ENCODE results near the gene NELL1.

Gene NELL1

DNA sequence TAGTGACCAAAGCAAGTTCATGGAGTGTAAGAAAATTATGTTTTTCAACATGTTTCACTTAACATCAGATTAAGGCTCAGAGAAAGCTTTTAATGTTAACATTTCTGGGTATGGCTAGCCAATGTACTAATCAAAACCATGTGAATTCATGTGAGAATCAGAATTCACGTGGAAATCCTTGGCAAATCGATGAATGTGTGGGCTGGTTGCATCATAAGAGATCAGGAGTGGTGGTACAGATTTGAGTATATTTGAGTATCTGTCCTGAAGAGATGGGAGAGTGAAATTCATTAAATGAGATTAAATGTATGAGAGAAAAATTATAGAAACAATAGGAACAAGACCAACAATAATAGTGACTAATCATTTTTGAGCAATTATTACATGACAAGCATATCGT lies 884.9 kb downstream of the NELL1 start:
- no peak overlapping the region for H3K27ac ChIP-seq (ENCODE audit: low read depth, low read length)
- H3K9ac ChIP-seq (ENCODE audit: low read depth in 1 of 2, low read length in 2 of 2), result no peak overlapping the region

DNA sequence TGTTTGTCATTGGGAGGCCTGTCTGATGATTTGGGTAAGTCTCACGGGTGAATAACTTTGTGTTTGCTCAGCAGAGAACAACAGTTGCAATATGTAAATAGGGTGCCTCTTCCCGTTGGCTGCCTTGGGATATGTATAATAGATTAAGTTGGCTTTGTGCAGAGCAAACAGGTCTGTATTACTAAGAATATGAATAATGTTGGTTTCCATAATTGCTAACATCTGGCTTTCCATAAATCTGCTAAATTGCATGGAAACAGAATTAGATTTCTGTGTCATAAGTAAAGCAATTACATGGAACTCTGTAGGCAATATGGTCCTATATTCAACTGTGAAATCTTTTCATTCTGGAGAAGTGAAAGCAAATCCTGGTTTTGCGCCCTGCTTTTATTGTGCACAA lies 887.5 kb downstream of the NELL1 start:
- H3K9ac ChIP-seq (ENCODE audit: low read depth in 1 of 2, low read length in 2 of 2), result no peak overlapping the region
- H3K4me3 ChIP-seq (ENCODE audit: low read depth in 1 of 2, low read length in 2 of 2), result no peak overlapping the region
- peaks cover 0 to 11% of the 10 kb centered on the region in 2 donors for H3K4me1 ChIP-seq (ENCODE audit: control insufficient read depth in 1 of 2, insufficient read depth in 2 of 2, low read length in 2 of 2)
- no peaks in the 10 kb centered on the region for H3K36me3 ChIP-seq (ENCODE audit: control insufficient read depth in 1 of 2, insufficient read depth in 2 of 2, low read length in 2 of 2)
- no peaks in the 10 kb centered on the region for H3K27me3 ChIP-seq (ENCODE audit: control insufficient read depth in 1 of 2, insufficient read depth in 2 of 2, low read length in 2 of 2)
- H3K9me3 ChIP-seq (ENCODE audit: control insufficient read depth in 1 of 2, low read length in 2 of 2), result no peaks in the 10 kb centered on the region
- H3K27ac ChIP-seq (ENCODE audit: low read depth, low read length), result no peak overlapping the region

More for the DNA sequence above, 884.9 kb downstream of the NELL1 start:
- H3K36me3 ChIP-seq (ENCODE audit: control insufficient read depth in 1 of 2, insufficient read depth in 2 of 2, low read length in 2 of 2), result no peaks in the 10 kb centered on the region
- no peaks in the 10 kb centered on the region for H3K27me3 ChIP-seq (ENCODE audit: control insufficient read depth in 1 of 2, insufficient read depth in 2 of 2, low read length in 2 of 2)
- no peaks in the 10 kb centered on the region for H3K9me3 ChIP-seq (ENCODE audit: control insufficient read depth in 1 of 2, low read length in 2 of 2)
- H3K4me1 ChIP-seq (ENCODE audit: control insufficient read depth in 1 of 2, insufficient read depth in 2 of 2, low read length in 2 of 2), result peaks cover 0 to 8% of the 10 kb centered on the region in 2 donors
- H3K4me3 ChIP-seq (ENCODE audit: low read depth in 1 of 2, low read length in 2 of 2), result no peak overlapping the region

DNA sequence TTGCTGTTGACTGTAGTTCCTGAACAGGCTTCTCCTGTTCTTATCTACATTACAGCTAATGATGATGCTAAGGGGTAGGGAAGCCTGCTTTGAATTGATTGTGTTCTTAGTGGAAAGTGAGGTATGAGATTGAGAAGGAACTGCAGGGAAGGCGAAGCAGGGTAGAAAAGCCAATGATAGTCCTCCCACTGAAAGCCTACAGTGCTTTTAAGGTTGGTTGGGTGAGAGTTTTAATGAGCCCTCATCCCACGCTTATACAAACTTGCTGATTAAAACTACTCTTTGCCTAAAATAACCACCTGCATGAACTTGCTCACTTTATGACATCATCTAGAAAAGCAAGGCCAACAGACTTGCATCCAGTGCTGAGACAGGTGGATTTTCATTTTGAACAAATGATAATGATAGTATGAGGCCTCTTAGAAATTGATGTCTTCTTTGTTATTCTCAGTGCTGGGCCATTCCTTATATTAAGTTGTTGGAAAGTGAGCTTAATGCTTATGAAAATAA lies 891.1 kb downstream of the NELL1 start:
- Histone ChIP-seq H3K36me3 (ENCODE audit: control insufficient read depth in 1 of 2, insufficient read depth in 2 of 2, low read length in 2 of 2) (no peaks in the 10 kb centered on the region), H3K4me1 (ENCODE audit: control insufficient read depth in 1 of 2, insufficient read depth in 2 of 2, low read length in 2 of 2) (peaks cover 0 to 9% of the 10 kb centered on the region in 2 donors), H3K27ac (ENCODE audit: low read depth, low read length) (no peak overlapping the region), H3K9me3 (ENCODE audit: control insufficient read depth in 1 of 2, low read length in 2 of 2) (no peaks in the 10 kb centered on the region), H3K27me3 (ENCODE audit: control insufficient read depth in 1 of 2, insufficient read depth in 2 of 2, low read length in 2 of 2) (no peaks in the 10 kb centered on the region), H3K9ac (ENCODE audit: low read depth in 1 of 2, low read length in 2 of 2) (no peak overlapping the region), H3K4me3 (ENCODE audit: low read depth in 1 of 2, low read length in 2 of 2) (no peak overlapping the region)

DNA sequence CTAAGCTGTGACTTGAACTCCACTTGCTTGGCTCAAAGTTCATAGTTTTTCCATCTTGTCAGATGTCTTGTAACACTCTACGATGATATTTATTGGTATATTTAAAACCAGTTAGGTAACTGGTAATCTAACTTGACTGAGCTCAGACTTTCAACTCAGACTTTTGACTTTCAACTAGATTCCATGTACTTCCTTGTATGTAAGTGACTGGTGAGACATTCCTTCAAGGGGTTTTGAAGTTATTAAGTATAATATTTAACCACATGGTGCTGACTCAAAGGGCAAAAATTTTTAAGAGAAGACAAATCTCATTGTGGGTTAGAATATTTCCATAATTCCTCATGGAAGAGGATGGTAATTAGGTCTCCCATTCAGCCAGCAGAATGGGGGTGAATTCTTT lies 892.2 kb downstream of the NELL1 start:
- Histone ChIP-seq H3K9ac (ENCODE audit: low read depth in 1 of 2, low read length in 2 of 2) (no peak overlapping the region), H3K9me3 (ENCODE audit: control insufficient read depth in 1 of 2, low read length in 2 of 2) (no peaks in the 10 kb centered on the region), H3K4me3 (ENCODE audit: low read depth in 1 of 2, low read length in 2 of 2) (no peak overlapping the region), H3K27me3 (ENCODE audit: control insufficient read depth in 1 of 2, insufficient read depth in 2 of 2, low read length in 2 of 2) (no peaks in the 10 kb centered on the region), H3K4me1 (ENCODE audit: control insufficient read depth in 1 of 2, insufficient read depth in 2 of 2, low read length in 2 of 2) (peaks cover 0 to 9% of the 10 kb centered on the region in 2 donors), H3K36me3 (ENCODE audit: control insufficient read depth in 1 of 2, insufficient read depth in 2 of 2, low read length in 2 of 2) (no peaks in the 10 kb centered on the region), H3K27ac (ENCODE audit: low read depth, low read length) (no peak overlapping the region)

DNA sequence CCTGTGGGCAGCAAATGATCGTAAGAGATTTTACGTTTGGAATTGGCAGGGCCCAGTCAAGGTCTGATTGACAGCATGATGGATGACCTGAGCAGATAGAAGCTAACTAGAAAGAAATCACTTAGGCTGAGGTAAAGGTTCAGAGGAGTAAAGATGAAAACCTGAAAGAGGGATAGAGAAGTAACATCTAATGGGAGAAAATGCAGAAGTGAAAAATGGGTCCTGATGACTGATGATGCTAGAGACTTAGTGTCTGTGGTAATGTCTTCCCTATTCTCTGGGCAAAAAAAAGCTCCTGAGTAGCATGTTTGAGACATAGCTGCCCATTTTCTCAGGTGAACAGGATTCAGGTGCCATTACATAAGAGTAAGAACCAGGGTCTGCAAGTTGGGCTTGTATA lies 894.7 kb downstream of the NELL1 start:
- peaks cover 0 to 9% of the 10 kb centered on the region in 2 donors for H3K4me1 ChIP-seq (ENCODE audit: control insufficient read depth in 1 of 2, insufficient read depth in 2 of 2, low read length in 2 of 2)
- H3K36me3 ChIP-seq (ENCODE audit: control insufficient read depth in 1 of 2, insufficient read depth in 2 of 2, low read length in 2 of 2), result no peaks in the 10 kb centered on the region
- H3K27me3 ChIP-seq (ENCODE audit: control insufficient read depth in 1 of 2, insufficient read depth in 2 of 2, low read length in 2 of 2), result no peaks in the 10 kb centered on the region
- no peak overlapping the region for H3K9ac ChIP-seq (ENCODE audit: low read depth in 1 of 2, low read length in 2 of 2)
- no peak overlapping the region for H3K4me3 ChIP-seq (ENCODE audit: low read depth in 1 of 2, low read length in 2 of 2)
- H3K9me3 ChIP-seq (ENCODE audit: control insufficient read depth in 1 of 2, low read length in 2 of 2), result no peaks in the 10 kb centered on the region
- no peak overlapping the region for H3K27ac ChIP-seq (ENCODE audit: low read depth, low read length)

DNA sequence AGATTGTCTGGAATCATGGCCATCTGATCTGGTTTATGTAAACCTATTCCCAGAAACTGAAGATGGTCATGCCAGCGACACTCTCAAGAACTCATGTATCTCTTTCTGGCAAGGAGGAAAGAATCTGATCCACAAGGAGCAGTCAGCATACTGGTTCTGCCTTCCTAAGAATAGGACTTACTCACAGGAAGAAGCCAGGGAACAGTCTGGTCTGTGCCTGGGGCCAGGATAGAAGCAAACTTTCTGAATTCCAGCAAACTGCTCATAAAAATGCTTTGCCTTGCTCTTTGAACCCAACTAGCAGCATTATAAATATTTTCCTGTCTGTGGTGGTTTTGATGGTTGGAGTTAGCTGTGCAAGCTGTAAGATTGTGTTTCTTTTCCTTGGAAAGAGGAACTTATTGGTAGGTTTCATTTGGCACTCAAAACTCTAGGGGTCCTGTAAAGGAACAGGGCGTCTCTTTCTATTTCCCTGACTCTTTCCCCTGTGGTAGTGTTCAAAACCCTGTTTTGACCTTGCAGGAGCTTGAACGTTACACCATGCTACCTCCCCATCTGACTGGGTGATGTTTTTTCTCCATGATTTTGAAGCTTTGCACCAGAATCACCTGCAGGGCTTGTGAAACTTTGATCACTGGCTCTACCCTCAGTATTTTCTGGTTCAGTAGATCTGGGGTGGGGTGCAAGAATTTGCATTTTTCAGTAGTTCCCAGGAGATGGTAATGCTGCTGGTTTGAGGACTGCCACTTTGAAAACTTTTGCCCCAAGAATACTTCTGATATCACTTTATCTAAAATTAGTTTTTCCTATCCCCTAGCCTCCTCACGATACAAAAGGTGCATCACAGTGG lies 895.7 kb downstream of the NELL1 start:
- no peaks in the 10 kb centered on the region for H3K27me3 ChIP-seq (ENCODE audit: control insufficient read depth in 1 of 2, insufficient read depth in 2 of 2, low read length in 2 of 2)
- no peaks in the 10 kb centered on the region for H3K36me3 ChIP-seq (ENCODE audit: control insufficient read depth in 1 of 2, insufficient read depth in 2 of 2, low read length in 2 of 2)
- no peak overlapping the region for H3K27ac ChIP-seq (ENCODE audit: low read depth, low read length)
- H3K4me1 ChIP-seq (ENCODE audit: control insufficient read depth in 1 of 2, insufficient read depth in 2 of 2, low read length in 2 of 2), result peaks cover 0 to 9% of the 10 kb centered on the region in 2 donors
- no peak overlapping the region for H3K9ac ChIP-seq (ENCODE audit: low read depth in 1 of 2, low read length in 2 of 2)
- no peaks in the 10 kb centered on the region for H3K9me3 ChIP-seq (ENCODE audit: control insufficient read depth in 1 of 2, low read length in 2 of 2)
- no peak overlapping the region for H3K4me3 ChIP-seq (ENCODE audit: low read depth in 1 of 2, low read length in 2 of 2)

DNA sequence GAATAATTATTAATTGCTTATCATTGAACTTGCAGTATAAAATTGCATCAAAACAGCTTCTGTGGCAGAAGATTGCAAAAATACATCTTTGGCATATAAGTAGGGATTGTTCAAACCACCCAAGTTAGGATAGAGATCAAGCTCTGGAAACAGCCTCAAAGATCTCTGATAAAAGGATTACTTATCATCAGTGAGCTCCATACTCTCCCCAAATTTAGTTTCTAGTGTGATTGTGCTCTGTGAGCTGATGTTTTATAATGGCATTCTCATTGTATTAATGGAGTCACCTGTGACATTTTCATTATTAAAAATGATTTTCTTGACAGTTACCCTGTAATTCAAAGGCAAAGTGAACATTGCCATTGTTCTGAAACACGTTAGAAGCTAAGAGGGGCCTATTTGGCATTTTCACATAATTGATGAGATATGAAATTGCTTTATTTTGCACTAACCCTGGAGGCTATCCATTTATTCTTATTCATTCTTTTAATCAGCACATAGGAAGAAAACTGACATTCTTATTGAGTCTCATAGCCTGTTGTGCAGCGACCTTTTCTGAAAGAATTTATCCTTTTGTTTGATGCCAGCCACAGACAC lies 897.2 kb downstream of the NELL1 start:
- H3K27me3 ChIP-seq (ENCODE audit: control insufficient read depth in 1 of 2, insufficient read depth in 2 of 2, low read length in 2 of 2), result no peaks in the 10 kb centered on the region
- no peaks in the 10 kb centered on the region for H3K9me3 ChIP-seq (ENCODE audit: control insufficient read depth in 1 of 2, low read length in 2 of 2)
- no peak overlapping the region for H3K9ac ChIP-seq (ENCODE audit: low read depth in 1 of 2, low read length in 2 of 2)
- no peaks in the 10 kb centered on the region for H3K36me3 ChIP-seq (ENCODE audit: control insufficient read depth in 1 of 2, insufficient read depth in 2 of 2, low read length in 2 of 2)
- peaks cover 0 to 9% of the 10 kb centered on the region in 2 donors for H3K4me1 ChIP-seq (ENCODE audit: control insufficient read depth in 1 of 2, insufficient read depth in 2 of 2, low read length in 2 of 2)
- no peak overlapping the region for H3K4me3 ChIP-seq (ENCODE audit: low read depth in 1 of 2, low read length in 2 of 2)
- H3K27ac ChIP-seq (ENCODE audit: low read depth, low read length), result no peak overlapping the region

DNA sequence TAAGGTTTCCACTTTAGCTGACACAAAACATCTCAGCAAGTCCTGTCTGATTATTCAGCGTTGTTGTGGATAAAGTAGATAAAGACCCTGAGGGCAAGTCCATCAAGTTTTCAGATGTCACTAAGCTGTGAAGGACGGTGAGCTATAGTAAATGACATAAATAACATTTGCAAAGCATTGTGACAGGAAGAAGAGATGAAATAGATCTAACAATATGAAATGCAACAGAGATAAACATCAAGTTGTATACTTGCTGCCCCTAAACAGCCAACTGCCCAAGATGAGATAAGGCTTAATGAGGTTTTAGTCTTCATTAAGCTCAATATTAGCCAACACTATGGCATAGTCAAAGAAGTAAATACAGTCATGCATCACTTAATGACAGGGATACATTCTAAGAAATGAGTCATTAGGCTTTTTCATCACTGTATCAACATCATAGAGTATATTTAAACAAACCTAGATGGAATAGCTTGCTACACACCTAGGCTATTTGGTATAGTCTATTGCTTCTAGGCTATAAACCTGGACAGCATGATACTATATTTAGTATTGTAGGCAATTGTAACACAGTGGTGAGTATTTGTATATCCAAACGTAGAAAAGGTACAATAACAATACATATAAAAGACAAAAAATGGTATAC lies 898.4 kb downstream of the NELL1 start:
- no peak overlapping the region for H3K27ac ChIP-seq (ENCODE audit: low read depth, low read length)
- H3K4me1 ChIP-seq (ENCODE audit: control insufficient read depth in 1 of 2, insufficient read depth in 2 of 2, low read length in 2 of 2), result no peaks in the 10 kb centered on the region
- H3K9ac ChIP-seq (ENCODE audit: low read depth in 1 of 2, low read length in 2 of 2), result no peak overlapping the region

DNA sequence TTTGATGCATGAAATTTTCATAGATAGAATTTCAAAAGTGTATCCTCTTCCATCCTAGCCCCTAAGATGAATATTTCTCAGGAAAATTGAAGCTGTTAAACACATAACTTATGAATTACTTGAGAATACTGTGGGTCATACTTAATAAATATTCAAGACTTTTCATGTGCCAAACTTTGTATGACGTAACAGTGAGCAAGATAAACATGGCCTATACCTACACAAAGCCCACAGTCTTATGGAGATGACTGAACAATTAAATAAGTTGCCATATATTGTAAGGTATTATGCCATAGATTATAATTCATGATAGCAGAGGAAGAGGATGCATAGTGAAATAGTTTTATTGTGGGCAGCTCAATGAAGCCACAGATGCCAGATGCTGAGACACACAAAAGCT lies 902.8 kb downstream of the NELL1 start:
- Histone ChIP-seq H3K9me3 (ENCODE audit: control insufficient read depth in 1 of 2, low read length in 2 of 2) (no peaks in the 10 kb centered on the region), H3K27me3 (ENCODE audit: control insufficient read depth in 1 of 2, insufficient read depth in 2 of 2, low read length in 2 of 2) (no peaks in the 10 kb centered on the region), H3K9ac (ENCODE audit: low read depth in 1 of 2, low read length in 2 of 2) (no peak overlapping the region), H3K4me1 (ENCODE audit: control insufficient read depth in 1 of 2, insufficient read depth in 2 of 2, low read length in 2 of 2) (no peaks in the 10 kb centered on the region), H3K27ac (ENCODE audit: low read depth, low read length) (no peak overlapping the region), H3K36me3 (ENCODE audit: control insufficient read depth in 1 of 2, insufficient read depth in 2 of 2, low read length in 2 of 2) (no peaks in the 10 kb centered on the region), H3K4me3 (ENCODE audit: low read depth in 1 of 2, low read length in 2 of 2) (no peak overlapping the region)

More for the DNA sequence above, 898.4 kb downstream of the NELL1 start:
- no peaks in the 10 kb centered on the region for H3K27me3 ChIP-seq (ENCODE audit: control insufficient read depth in 1 of 2, insufficient read depth in 2 of 2, low read length in 2 of 2)
- no peaks in the 10 kb centered on the region for H3K36me3 ChIP-seq (ENCODE audit: control insufficient read depth in 1 of 2, insufficient read depth in 2 of 2, low read length in 2 of 2)
- no peak overlapping the region for H3K4me3 ChIP-seq (ENCODE audit: low read depth in 1 of 2, low read length in 2 of 2)
- H3K9me3 ChIP-seq (ENCODE audit: control insufficient read depth in 1 of 2, low read length in 2 of 2), result no peaks in the 10 kb centered on the region

DNA sequence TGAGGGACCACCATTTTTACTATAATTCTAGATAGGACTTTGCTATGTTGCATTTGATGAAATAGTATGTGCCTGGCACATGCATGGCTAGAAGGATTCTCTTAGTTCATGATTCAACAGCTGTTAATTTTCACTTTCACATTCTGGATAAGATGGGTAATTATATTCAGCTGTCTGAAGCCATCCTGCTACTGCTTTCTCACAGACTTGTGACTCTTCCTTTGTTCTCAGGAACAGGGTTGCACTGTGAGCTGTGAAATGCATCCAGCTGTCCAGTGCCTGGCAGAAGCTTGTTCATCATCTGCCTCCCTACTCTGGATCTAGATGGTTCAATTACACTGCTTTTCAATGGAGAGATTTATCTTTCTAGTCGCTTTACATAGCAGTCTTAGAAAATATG lies 913.4 kb downstream of the NELL1 start:
- H3K36me3 ChIP-seq (ENCODE audit: control insufficient read depth in 1 of 2, insufficient read depth in 2 of 2, low read length in 2 of 2), result no peaks in the 10 kb centered on the region
- no peak overlapping the region for H3K27ac ChIP-seq (ENCODE audit: low read depth, low read length)
- no peaks in the 10 kb centered on the region for H3K9me3 ChIP-seq (ENCODE audit: control insufficient read depth in 1 of 2, low read length in 2 of 2)
- no peak overlapping the region for H3K4me3 ChIP-seq (ENCODE audit: low read depth in 1 of 2, low read length in 2 of 2)
- H3K4me1 ChIP-seq (ENCODE audit: control insufficient read depth in 1 of 2, insufficient read depth in 2 of 2, low read length in 2 of 2), result no peaks in the 10 kb centered on the region
- H3K27me3 ChIP-seq (ENCODE audit: control insufficient read depth in 1 of 2, insufficient read depth in 2 of 2, low read length in 2 of 2), result no peaks in the 10 kb centered on the region
- no peak overlapping the region for H3K9ac ChIP-seq (ENCODE audit: low read depth in 1 of 2, low read length in 2 of 2)

Data from duodenal mucosa (tissue), 2 donors.